Measurements from ENCODE around the gene FYN.

GRCh38 chr6:111865049-111865585 lies 8.1 kb downstream of the FYN start:
- TF ChIP-seq EZH2 (IDR thresholded peaks at IDR 0.05; ENCODE audit: insufficient read depth, poor library complexity, severe bottlenecking): no peak
- no peak for TF ChIP-seq EZH2phosphoT487 (IDR thresholded peaks at IDR 0.05; ENCODE audit: insufficient read depth, low read depth)
